OCI-M2 (cell line): ENCODE results near the gene C1orf35.
"Not testable (repeated sequence)": the region's sequence is repeated elsewhere in the genome, so short reads cannot be mapped to it uniquely, and the experiment has no call there.

Experiments
- DNase-seq: peaks from one replicate; lab custom pipeline; 2025; ENCODE audit not compliant: unreplicated experiment; lab: John Stamatoyannopoulos, UW

The C1orf35 gene

GRCh38 chr1:228142701-228143136, 39.6 kb upstream of the C1orf35 start:
- DNase-seq: no peak

- DNase-seq: no peak
Measured at GRCh38 chr1:228142155-228142691, 39.1 kb upstream of the C1orf35 start.

GRCh38 chr1:228141226-228142044, 38.3 kb upstream of the C1orf35 start:
- no peak for DNase-seq

DNA sequence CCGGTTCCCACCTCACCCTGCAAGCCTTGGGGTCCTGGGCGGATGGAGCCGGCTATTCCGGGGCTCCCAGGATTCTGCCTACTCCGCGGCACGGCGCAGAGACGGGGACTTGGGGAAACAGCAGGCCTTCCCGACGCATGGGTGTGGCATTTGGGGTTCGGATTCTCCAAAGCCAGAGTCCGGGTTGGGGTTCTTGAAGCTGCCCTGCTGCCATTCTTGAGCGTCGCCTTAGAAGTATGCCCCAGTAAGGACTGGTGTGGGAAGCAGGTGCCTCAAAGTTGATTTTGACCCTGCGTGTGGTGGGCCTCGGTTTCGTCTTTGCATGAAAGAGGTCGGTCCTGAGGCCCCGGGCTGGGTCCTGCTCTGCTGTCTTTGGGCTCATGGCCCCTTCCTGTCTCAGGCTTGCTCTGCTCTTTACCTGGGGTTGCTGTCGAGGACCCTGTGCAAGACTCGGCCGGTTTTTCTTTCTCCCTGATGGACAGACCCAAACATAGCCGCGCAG, 37.6 kb upstream of the C1orf35 start:
- no peak for DNase-seq

- peak; percentile 87 for DNase-seq
Measured at GRCh38 chr1:228139931-228140723, 37.0 kb upstream of the C1orf35 start, which contains the start of gene GUK1. TSS of gene GUK1 (plus strand) at chr1:228140279. CDS start at chr1:228140303, 24 bp downstream.

- no peak for DNase-seq
Measured at GRCh38 chr1:228139406-228139930, 36.3 kb upstream of the C1orf35 start.

DNA sequence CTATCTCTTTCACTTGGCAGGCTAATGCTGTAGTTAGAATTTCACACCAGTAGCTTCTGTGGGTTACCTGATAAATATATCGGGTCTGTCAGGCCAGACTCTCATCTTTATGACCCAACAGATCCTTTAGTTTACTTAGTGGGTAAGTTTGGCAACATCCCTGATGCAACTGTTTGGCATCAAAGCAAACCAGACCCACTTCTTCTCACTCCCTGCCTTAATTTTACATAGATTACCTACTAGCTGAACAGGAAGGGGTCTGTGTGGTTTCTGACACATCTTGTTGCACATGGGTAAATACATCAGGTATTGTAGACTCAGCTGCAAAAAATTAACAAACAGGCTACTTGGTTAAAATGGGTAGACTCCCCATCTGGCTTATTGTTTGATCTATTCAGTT, 33.8 kb upstream of the C1orf35 start:
- no peak for DNase-seq

- DNase-seq: no peak
Measured at GRCh38 chr1:228134591-228134990, 31.5 kb upstream of the C1orf35 start.

DNA sequence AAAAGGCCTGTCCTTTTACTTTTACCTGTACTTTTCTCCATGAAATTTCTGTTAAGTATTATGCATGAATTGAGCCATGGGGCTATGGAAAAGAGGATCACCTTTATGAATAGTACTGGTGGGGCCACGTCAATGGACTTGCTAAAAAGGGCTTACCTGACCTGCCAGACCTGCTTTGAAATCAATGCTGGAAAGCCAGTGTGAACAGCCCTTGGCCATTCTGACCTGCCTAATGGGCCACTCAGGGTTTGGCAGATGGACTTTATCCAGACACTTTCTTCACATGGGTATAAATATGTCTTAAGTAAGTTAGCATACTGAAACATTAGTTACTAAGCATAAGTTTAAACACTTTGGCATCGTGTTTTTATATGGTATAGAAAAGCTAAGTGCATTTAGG, 28.6 kb upstream of the C1orf35 start:
- no peak for DNase-seq

- DNase-seq: no peak
Measured at GRCh38 chr1:228125185-228125584, 22.1 kb upstream of the C1orf35 start.

- no peak for DNase-seq
Measured at GRCh38 chr1:228123505-228123904, 20.4 kb upstream of the C1orf35 start.

- DNase-seq: no peak
Measured at GRCh38 chr1:228122921-228123441, 19.9 kb upstream of the C1orf35 start.

DNA sequence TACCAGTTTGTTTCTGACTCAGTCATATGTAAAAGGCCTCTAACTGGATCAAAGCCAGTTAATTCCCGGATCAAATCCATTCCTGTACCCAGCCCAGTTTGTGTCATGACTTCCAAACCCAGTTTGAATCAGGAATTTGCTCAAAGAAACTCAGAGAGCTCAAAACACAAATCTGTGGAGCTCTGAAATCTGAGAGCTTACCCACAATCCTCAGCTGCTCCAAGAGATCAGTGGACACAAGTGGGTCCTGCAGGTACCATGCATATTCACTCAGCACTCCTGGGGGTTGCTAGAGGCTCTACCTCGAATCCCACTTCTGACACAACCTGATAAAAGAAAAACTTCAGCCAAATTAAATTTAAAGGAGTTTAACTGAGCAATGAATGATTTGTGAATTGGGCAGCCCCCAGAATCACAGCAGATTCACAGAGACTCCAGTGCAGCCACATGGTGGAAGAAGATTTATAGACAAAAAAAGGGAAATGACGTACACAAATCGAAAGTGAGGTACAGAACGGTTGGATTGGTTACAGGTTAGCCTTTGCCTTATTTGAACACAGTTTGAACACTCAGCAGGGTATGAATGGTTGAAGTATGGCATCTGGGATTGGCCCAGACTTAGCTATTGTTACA, 17.8 kb upstream of the C1orf35 start:
- DNase-seq: no peak

DNA sequence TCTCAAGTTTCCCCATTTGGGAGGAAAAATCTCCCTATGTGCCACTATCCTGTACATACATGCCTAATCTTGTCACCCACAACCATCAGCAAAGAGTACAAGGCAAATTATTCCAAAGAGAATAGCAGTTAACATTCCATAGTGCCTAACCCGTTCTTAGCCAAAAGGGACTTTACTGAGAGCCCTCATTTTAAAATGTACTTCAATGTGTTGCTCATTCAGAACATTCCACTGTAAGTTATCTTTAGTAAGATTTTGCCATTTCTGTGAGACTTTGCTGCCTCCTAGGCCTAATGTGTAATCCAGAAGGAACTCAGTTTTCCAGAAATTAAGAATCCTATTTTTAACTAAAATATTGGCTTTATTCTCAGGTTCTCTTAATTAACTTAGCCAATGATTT, 17.2 kb upstream of the C1orf35 start:
- DNase-seq: no peak

DNA sequence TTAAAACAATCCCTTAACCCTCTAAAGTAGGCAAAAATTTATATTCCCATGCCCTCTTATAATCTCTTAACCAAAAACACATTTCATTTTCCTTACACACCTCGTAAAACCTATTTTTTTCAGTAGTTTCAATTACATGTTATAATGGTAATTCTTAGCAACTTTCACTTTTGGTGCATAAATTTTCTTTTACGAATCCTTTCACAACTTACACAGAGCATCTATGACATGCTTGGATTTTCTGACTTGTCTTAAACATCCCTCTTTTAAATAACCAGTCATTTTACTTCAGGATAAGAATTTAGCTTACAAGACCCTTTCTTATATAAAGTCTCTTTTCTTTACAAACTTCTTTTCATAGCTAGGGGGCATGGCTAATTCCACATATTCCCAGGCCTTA, 14.9 kb upstream of the C1orf35 start:
- DNase-seq: no peak

- no peak for DNase-seq
Measured at GRCh38 chr1:228117335-228117734, 14.2 kb upstream of the C1orf35 start.

- no peak for DNase-seq
Measured at GRCh38 chr1:228114827-228115226, 11.7 kb upstream of the C1orf35 start.

GRCh38 chr1:228112617-228113016, 9.5 kb upstream of the C1orf35 start:
- no peak for DNase-seq

- no peak for DNase-seq
Measured at GRCh38 chr1:228112167-228112566, 9.0 kb upstream of the C1orf35 start.

DNA sequence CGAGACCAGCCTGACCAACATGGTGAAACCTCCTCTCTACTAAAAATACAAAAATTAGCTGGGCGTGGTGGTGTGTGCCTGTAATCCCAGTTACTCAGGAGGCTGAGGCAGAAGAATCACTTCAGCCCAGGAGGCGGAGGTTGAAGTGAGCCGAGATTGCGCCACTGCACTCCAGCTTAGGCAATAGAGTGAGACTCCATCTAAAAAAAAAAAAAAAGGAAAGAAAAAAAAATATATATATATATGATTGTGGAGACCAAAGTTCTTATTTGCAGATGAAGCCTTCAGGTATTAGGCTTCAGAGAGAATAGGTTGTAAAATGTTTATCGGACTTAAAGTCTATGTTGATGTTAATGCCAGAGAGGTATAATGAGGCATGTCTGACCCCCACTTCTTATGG, 8.2 kb upstream of the C1orf35 start:
- DNase-seq: not testable (repeated sequence)

DNA sequence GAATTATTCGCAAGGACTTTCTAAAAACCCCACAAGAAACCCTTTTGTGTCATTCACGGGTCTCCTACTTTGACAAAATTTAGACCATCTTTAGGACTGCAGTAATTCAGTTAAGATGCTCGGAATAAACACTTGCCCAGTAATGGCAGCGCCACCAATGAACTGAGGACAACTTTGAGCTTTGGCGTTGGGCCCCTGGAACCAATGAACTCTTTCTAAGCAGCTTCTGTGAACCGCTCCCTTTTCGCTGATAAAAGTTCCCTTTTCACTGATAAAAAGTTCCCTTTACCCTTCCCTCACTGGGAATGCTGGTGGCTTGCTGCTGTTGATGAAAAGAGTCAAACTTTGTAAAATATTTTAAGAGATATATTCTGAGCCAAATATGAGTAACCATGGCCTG, 7.4 kb upstream of the C1orf35 start:
- DNase-seq: no peak
